Measurements from ENCODE around the gene NCAN. TPM values are rescaled to one million over a fixed set of nuclear protein-coding genes. Genes with fewer than 3 reads are reported as not detected.

Gene NCAN
- total RNA-seq, 1 experiment from 2014 or later = 3.0 TPM

DNA sequence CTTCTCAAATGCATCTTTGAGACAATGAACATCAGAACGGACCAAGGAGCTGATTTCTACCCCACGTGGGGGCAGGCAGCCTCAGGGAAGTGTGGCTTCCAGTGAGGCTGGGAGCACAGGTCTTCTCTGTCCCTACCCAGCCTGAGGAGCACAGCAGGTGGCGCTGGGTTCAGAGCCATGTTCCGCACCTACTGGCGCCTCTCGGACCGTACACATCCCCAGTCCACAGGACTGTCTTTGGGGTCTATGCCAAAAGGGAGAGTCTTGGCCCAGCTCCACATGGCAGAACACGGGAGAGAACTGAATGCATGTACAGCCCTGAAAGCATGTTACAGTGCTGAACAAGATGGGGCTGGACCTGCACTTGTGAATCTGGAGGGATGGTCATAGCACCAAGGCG lies 86.0 kb downstream of the NCAN start:
- H3K9me3 Mint-ChIP-seq = no peaks in the 10 kb centered on the region
- no peak; the same call in 1 of the 2 replicates for ATAC-seq
- H3K4me1 Mint-ChIP-seq = no peaks in the 10 kb centered on the region
- H3K36me3 Mint-ChIP-seq = peaks cover 33% of the 10 kb centered on the region
- no peaks in the 10 kb centered on the region for H3K27me3 Mint-ChIP-seq (ENCODE audit: low read depth)
- DNase-seq (ENCODE audit: low spot score) = no peak
- CTCF ChIA-PET = no interaction called here
- no peak overlapping the region for H3K27ac Mint-ChIP-seq
- TF ChIP-seq FOXJ3 (CRISPR knock-in tag; IDR thresholded peaks at IDR 0.05; ENCODE audit: borderline replicate concordance) (no peak), ZNF263 (CRISPR knock-in tag; IDR thresholded peaks at IDR 0.05; ENCODE audit: low read depth) (no peak), ZNF138 (CRISPR knock-in tag; conservative IDR thresholded peaks at IDR 0.05) (no peak), FOXP1 (CRISPR knock-in tag; IDR thresholded peaks at IDR 0.05; ENCODE audit: borderline replicate concordance) (no peak), ZNF232 (CRISPR knock-in tag; IDR thresholded peaks at IDR 0.05) (no peak), SOX15 (CRISPR knock-in tag; IDR thresholded peaks at IDR 0.05) (no peak), FOXK1 (CRISPR knock-in tag; IDR thresholded peaks at IDR 0.05) (no peak), ATF1 (CRISPR knock-in tag; IDR thresholded peaks at IDR 0.05) (no peak)
- TF ChIP-seq, protein P1, sequence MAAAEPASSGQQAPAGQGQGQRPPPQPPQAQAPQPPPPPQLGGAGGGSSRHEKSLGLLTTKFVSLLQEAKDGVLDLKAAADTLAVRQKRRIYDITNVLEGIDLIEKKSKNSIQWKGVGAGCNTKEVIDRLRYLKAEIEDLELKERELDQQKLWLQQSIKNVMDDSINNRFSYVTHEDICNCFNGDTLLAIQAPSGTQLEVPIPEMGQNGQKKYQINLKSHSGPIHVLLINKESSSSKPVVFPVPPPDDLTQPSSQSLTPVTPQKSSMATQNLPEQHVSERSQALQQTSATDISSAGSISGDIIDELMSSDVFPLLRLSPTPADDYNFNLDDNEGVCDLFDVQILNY (CRISPR knock-in tag; IDR thresholded peaks at IDR 0.05) = no peak
- TF ChIP-seq, protein P2, sequence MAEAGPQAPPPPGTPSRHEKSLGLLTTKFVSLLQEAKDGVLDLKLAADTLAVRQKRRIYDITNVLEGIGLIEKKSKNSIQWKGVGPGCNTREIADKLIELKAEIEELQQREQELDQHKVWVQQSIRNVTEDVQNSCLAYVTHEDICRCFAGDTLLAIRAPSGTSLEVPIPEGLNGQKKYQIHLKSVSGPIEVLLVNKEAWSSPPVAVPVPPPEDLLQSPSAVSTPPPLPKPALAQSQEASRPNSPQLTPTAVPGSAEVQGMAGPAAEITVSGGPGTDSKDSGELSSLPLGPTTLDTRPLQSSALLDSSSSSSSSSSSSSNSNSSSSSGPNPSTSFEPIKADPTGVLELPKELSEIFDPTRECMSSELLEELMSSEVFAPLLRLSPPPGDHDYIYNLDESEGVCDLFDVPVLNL (CRISPR knock-in tag; IDR thresholded peaks at IDR 0.05; ENCODE audit: borderline replicate concordance, low read depth) = no peak
- POLR2A ChIA-PET = interaction anchor here (0.8 kb wide), 1 partner anchor 86 kb away, joined by 3 read pairs; the partner anchor contains the start of gene NCAN
- no peak overlapping the region for H3K4me3 Mint-ChIP-seq

DNA sequence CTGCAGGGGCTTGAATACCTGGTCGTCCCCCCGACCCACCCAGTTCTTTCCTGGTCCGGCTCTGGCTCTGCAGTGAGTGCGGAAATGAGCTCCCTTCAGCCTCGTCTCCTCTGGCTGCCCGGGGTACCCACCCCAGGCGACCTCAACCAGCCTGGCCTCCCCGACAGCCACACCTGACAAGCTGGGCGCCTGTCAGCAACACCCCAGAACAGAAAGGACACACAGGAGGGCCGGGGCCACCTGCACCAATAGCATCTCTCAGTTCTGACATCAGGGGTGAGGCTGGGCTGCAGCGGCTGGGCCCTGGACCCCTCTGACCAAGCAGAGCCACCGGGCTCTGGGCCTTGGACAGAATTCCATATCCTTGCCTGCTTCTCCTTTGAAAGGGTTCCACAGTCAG lies 88.9 kb downstream of the NCAN start:
- Mint-ChIP-seq H3K9me3 (no peaks in the 10 kb centered on the region), H3K4me1 (no peaks in the 10 kb centered on the region), H3K27me3 (ENCODE audit: low read depth) (no peaks in the 10 kb centered on the region), H3K36me3 (peaks cover 21% of the 10 kb centered on the region), H3K4me3 (no peak overlapping the region), H3K27ac (no peak overlapping the region)
- TF ChIP-seq, protein P3, sequence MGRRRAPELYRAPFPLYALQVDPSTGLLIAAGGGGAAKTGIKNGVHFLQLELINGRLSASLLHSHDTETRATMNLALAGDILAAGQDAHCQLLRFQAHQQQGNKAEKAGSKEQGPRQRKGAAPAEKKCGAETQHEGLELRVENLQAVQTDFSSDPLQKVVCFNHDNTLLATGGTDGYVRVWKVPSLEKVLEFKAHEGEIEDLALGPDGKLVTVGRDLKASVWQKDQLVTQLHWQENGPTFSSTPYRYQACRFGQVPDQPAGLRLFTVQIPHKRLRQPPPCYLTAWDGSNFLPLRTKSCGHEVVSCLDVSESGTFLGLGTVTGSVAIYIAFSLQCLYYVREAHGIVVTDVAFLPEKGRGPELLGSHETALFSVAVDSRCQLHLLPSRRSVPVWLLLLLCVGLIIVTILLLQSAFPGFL (CRISPR knock-in tag; IDR thresholded peaks at IDR 0.05; ENCODE audit: borderline replicate concordance) = no peak
- TF ChIP-seq PRRX2 (CRISPR knock-in tag; IDR thresholded peaks at IDR 0.05) (no peak), NFYB (CRISPR knock-in tag; conservative IDR thresholded peaks at IDR 0.05; ENCODE audit: low read depth) (no peak), ELF4 (CRISPR knock-in tag; IDR thresholded peaks at IDR 0.05; ENCODE audit: low read depth) (no peak)
- TF ChIP-seq, protein P4, sequence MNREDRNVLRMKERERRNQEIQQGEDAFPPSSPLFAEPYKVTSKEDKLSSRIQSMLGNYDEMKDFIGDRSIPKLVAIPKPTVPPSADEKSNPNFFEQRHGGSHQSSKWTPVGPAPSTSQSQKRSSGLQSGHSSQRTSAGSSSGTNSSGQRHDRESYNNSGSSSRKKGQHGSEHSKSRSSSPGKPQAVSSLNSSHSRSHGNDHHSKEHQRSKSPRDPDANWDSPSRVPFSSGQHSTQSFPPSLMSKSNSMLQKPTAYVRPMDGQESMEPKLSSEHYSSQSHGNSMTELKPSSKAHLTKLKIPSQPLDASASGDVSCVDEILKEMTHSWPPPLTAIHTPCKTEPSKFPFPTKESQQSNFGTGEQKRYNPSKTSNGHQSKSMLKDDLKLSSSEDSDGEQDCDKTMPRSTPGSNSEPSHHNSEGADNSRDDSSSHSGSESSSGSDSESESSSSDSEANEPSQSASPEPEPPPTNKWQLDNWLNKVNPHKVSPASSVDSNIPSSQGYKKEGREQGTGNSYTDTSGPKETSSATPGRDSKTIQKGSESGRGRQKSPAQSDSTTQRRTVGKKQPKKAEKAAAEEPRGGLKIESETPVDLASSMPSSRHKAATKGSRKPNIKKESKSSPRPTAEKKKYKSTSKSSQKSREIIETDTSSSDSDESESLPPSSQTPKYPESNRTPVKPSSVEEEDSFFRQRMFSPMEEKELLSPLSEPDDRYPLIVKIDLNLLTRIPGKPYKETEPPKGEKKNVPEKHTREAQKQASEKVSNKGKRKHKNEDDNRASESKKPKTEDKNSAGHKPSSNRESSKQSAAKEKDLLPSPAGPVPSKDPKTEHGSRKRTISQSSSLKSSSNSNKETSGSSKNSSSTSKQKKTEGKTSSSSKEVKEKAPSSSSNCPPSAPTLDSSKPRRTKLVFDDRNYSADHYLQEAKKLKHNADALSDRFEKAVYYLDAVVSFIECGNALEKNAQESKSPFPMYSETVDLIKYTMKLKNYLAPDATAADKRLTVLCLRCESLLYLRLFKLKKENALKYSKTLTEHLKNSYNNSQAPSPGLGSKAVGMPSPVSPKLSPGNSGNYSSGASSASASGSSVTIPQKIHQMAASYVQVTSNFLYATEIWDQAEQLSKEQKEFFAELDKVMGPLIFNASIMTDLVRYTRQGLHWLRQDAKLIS (CRISPR knock-in tag; IDR thresholded peaks at IDR 0.05; ENCODE audit: borderline replicate concordance) = no peak
- ChIA-PET POLR2A (no interaction called here), CTCF (no interaction called here)
- ATAC-seq = no peak
- no peak for DNase-seq (ENCODE audit: low spot score)

Other genes starting within 250 kb of the NCAN start
- gene SUGP2, start 178.4 kb upstream of the NCAN start, total RNA-seq (2021) = 156 to 160 TPM (median 156 TPM) in 3 replicates
- 47.9 to 58.8 TPM (median 49.9 TPM) in 3 replicates for gene ARMC6, start 178.4 kb upstream of the NCAN start, total RNA-seq (2021)
- gene SLC25A42, start 148.0 kb upstream of the NCAN start, total RNA-seq (2021) = 8.1 to 9.2 TPM (median 8.7 TPM) in 3 replicates
- 46.0 to 53.4 TPM (median 51.8 TPM) in 3 replicates for gene TMEM161A, start 73.5 kb upstream of the NCAN start, total RNA-seq (2021)
- gene MEF2B, start 41.7 kb upstream of the NCAN start, total RNA-seq (2021) = 1.3 to 1.7 TPM (median 1.7 TPM) in 3 replicates
- gene BORCS8, start 19.8 kb upstream of the NCAN start, total RNA-seq (2021) = 18.4 to 24.2 TPM (median 20.9 TPM) in 3 replicates
- 78.1 to 87.1 TPM (median 78.7 TPM) in 3 replicates for gene RFXANK, start 19.7 kb upstream of the NCAN start, total RNA-seq (2021)
- gene NR2C2AP, start 8.5 kb upstream of the NCAN start, total RNA-seq (2021) = 22.7 to 24.9 TPM (median 23.4 TPM) in 3 replicates
- 4.5 to 7.6 TPM (median 6.0 TPM) in 3 replicates for gene TM6SF2, start 61.3 kb downstream of the NCAN start, total RNA-seq (2021)
- 72.1 to 81.3 TPM (median 72.5 TPM) in 3 replicates for gene SUGP1, start 108.6 kb downstream of the NCAN start, total RNA-seq (2021)
- gene MAU2, start 108.9 kb downstream of the NCAN start, total RNA-seq (2021) = 47.8 to 56.8 TPM (median 50.3 TPM) in 3 replicates
- 186 to 209 TPM (median 189 TPM) in 3 replicates for gene GATAD2A, start 193.7 kb downstream of the NCAN start, total RNA-seq (2021)